C4-2B (cell line): ENCODE results near the gene IDUA.

Experiments used
- H3K27ac ChIP-seq: fragments of 450-650 bp; 2 replicates; pipeline ENCODE4 v1.5.1; 2017
- ZFX ChIP-seq: fragments of 450-650 bp; IDR thresholded peaks from 2 replicates; pipeline ENCODE4 v1.6.1; 2017
- TF ChIP-seq, protein P1 (sequence below): fragments of 450-650 bp; conservative IDR thresholded peaks from 2 replicates; pipeline ENCODE4 v1.5.1; 2017; ENCODE audit warnings: mild to moderate bottlenecking

IDUA gene

GRCh38 chr4:1022051-1022738 lies 35.4 kb downstream of the IDUA start:
- H3K27ac ChIP-seq, result no peak overlapping the region
- TF ChIP-seq ZFX, result no peak
- TF ChIP-seq, protein P1, sequence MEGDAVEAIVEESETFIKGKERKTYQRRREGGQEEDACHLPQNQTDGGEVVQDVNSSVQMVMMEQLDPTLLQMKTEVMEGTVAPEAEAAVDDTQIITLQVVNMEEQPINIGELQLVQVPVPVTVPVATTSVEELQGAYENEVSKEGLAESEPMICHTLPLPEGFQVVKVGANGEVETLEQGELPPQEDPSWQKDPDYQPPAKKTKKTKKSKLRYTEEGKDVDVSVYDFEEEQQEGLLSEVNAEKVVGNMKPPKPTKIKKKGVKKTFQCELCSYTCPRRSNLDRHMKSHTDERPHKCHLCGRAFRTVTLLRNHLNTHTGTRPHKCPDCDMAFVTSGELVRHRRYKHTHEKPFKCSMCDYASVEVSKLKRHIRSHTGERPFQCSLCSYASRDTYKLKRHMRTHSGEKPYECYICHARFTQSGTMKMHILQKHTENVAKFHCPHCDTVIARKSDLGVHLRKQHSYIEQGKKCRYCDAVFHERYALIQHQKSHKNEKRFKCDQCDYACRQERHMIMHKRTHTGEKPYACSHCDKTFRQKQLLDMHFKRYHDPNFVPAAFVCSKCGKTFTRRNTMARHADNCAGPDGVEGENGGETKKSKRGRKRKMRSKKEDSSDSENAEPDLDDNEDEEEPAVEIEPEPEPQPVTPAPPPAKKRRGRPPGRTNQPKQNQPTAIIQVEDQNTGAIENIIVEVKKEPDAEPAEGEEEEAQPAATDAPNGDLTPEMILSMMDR, result no peak

DNA sequence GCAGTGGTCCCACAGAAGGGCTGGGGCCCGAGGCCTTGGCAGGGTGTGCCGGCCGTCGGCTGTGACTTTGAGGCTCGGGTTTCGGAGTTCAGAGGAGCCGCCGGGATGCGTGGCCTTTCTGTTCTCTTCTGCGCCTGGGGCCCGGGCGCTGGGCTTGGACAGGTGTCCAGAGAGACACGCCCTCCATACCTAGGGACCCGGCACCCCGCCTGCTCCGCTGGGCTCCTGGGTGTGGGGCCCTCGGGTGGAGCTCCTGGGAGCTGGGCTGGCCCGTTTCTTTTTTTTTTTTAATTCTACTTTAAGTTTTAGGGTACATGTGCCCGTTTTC lies 35.9 kb downstream of the IDUA start:
- no peak overlapping the region for H3K27ac ChIP-seq
- TF ChIP-seq, protein P1, result no peak
- TF ChIP-seq ZFX, result no peak

GRCh38 chr4:1023075-1023640 lies 36.3 kb downstream of the IDUA start:
- no peak for TF ChIP-seq ZFX
- TF ChIP-seq, protein P1, result no peak
- H3K27ac ChIP-seq, result no peak overlapping the region

DNA sequence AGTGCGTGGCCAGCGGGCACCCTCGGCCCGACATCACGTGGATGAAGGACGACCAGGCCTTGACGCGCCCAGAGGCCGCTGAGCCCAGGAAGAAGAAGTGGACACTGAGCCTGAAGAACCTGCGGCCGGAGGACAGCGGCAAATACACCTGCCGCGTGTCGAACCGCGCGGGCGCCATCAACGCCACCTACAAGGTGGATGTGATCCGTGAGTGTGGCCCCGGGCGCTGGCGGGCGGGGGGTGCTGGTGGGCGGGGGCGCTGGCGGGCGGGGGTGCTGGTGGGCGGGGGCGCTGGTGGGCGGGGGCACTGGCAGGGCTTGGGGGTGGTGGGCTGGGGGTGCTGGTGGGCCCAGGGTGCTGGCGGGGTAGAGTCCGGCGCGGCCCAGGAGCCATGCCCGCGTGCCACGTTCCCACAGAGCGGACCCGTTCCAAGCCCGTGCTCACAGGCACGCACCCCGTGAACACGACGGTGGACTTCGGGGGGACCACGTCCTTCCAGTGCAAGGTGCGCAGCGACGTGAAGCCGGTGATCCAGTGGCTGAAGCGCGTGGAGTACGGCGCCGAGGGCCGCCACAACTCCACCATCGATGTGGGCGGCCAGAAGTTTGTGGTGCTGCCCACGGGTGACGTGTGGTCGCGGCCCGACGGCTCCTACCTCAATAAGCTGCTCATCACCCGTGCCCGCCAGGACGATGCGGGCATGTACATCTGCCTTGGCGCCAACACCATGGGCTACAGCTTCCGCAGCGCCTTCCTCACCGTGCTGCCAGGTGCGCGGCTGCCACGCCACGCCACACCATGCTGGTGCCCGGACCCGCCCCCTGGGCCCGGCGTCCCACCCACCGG lies 37.3 kb downstream of the IDUA start:
- H3K27ac ChIP-seq, result no peak overlapping the region
- TF ChIP-seq, protein P1, result no peak
- no peak for TF ChIP-seq ZFX

- no peak overlapping the region for H3K27ac ChIP-seq
- TF ChIP-seq, protein P1, result no peak
- no peak for TF ChIP-seq ZFX
Observed at GRCh38 chr4:1024882-1025545, 38.2 kb downstream of the IDUA start.

DNA sequence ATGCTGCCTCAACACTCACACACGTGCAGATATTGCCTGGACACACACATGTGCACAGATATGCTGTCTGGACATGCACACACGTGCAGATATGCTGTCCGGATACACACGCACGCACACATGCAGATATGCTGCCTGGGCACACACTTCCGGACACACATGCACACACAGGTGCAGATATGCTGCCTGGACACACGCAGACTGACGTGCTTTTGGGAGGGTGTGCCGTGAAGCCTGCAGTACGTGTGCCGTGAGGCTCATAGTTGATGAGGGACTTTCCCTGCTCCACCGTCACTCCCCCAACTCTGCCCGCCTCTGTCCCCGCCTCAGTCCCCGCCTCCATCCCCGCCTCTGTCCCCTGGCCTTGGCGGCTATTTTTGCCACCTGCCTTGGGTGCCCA lies 39.3 kb downstream of the IDUA start:
- TF ChIP-seq, protein P1, result no peak
- no peak for TF ChIP-seq ZFX
- H3K27ac ChIP-seq, result no peak overlapping the region
